Activated T-cell treated with anti-CD3 and anti-CD28 coated beads, Interleukin-2, amount 50 U/mL, for 72 hours (primary cell): ENCODE results near the gene CHERP. TPM values are rescaled to one million over a fixed set of nuclear protein-coding genes. Genes with fewer than 3 reads are reported as not detected.

ENCODE experiments used
- ATAC-seq, 2 donors: fragments of 150-1000 bp; cut with Tn5 transposase; replicated peaks in 1 of 2; 2 replicates each; pipeline ENCODE4 v1.10.0; 2021; ENCODE audit warnings: moderate library complexity in 2 of 2, mild to moderate bottlenecking in 1 of 2
- DNase-seq, 2 donors: peaks; one replicate each; pipeline ENCODE4 v3.0.0; 2021 to 2022; ENCODE audit warnings: mixed read lengths in 1 of 2
- H3K27ac Mint-ChIP-seq: one replicate; pipeline ENCODE4 v1.8.0; 2022; ENCODE audit warnings: mild to moderate bottlenecking, moderate library complexity, mixed read lengths
- H3K27me3 Mint-ChIP-seq: one replicate; pipeline ENCODE4 v1.8.0; 2022; ENCODE audit warnings: low read depth, mixed read lengths
- H3K36me3 Mint-ChIP-seq, 2 donors: one replicate each; pipeline ENCODE4 v1.8.0; 2022; ENCODE audit warnings: mixed read lengths in 2 of 2, mild to moderate bottlenecking in 1 of 2; ENCODE audit not compliant: insufficient read depth in 2 of 2
- H3K4me1 Mint-ChIP-seq: one replicate; pipeline ENCODE4 v1.8.0; 2022; ENCODE audit warnings: low read depth, mixed read lengths
- H3K4me3 Mint-ChIP-seq, 2 donors: one replicate each; pipeline ENCODE4 v1.8.0; 2022; ENCODE audit warnings: mild to moderate bottlenecking in 2 of 2, mixed read lengths in 2 of 2, moderate library complexity in 2 of 2
- H3K9me3 Mint-ChIP-seq, 2 donors: one replicate each; pipeline ENCODE4 v1.8.0; 2022; ENCODE audit warnings: mixed read lengths in 2 of 2
- total RNA-seq, 2 donors: library from RNA; stranded (reverse); gene quantifications; one replicate each; pipeline ENCODE4 v1.2.3, GENCODE V29; 2022

Gene CHERP
- total RNA-seq = 10 to 100 TPM; 54.8 to 59.6 TPM

GRCh38 chr19:16542045-16542909 lies at the start of gene CHERP:
CHERP (minus strand) TSS chr19:16542437; CDS start chr19:16542378, 59 bp downstream.
- peak; percentile 95 for DNase-seq
- H3K4me1 Mint-ChIP-seq = peaks cover 59% of the 10 kb centered on the region
- peaks cover 2 to 28% of the 10 kb centered on the region in 2 donors for H3K36me3 Mint-ChIP-seq
- H3K27me3 Mint-ChIP-seq = no peaks in the 10 kb centered on the region
- H3K27ac Mint-ChIP-seq = peak within 1 kb of the TSS; percentile 96
- peak within 1 kb of the TSS; percentile 95 to 99 for H3K4me3 Mint-ChIP-seq
- no peaks in the 10 kb centered on the region for H3K9me3 Mint-ChIP-seq
- peak; percentile 85 to 87 for ATAC-seq

DNA sequence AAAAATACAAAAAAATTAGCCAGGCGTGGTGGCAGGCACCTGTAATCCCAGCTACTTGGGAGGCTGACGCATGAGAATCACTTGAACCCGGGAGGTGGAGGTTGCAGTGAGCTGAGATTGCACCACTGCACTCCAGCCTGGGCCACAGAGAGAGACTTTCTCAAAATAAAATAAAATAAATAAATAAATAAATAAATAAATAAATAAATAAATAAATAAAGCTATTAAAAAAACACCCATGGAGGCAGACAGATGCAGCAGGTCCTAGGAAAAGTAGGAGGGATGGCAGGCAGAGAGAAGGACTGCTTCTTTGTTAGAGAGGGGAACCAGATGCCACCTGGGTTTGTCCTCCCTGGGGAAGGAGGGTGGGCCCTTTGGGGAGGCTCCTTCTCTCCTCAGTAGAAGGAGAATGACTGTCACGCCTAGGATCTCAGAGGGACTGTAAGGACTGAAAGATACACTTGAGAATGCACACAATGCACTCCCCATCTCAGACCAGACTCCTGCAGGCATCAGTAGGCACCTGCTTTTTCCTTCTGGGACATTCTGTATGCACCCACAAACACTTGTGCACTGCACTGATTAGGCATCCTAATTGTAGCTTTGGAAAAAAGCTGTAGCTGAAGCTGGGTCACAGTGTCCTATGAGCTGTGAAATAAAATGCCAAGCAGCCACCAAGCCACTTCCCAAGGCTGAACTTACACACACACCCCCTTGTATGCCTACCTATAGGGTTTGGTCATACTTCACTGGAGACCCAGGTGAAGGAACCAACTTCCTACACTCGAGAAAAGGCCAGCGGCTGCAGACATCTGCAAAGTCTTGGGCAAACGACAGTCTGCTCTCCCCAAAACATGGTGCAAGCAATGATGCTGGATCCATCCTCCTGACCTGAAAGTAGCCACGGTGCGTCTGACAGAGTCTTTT lies 48.9 kb upstream of the CHERP start:
- Mint-ChIP-seq H3K27ac (no peak overlapping the region), H3K4me1 (peaks cover 92% of the 10 kb centered on the region), H3K9me3 (no peaks in the 10 kb centered on the region)

DNA sequence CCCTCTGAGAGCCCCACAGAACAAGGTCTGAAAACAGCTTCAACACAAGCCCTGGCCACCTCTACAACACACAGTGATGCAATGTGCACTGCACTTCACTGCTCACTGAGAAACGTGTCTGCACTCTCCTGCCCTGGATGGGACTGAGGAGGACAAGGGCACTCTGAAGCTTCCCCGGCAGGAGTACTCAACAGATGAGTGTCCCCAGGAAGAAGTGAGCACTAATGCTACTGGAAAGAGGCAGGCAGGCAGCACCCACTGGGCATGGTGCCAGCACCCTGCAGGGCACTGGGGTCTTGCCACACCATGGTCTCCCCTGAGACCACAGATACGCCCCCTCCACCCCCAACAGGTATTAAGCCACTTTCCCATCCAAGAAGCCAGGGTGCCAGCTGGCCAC lies 47.7 kb upstream of the CHERP start:
- Mint-ChIP-seq H3K4me3 (peak overlapping the region in 1 of 2 donors; percentile 29), H3K9me3 (no peaks in the 10 kb centered on the region), H3K4me1 (peaks cover 92% of the 10 kb centered on the region), H3K27ac (no peak overlapping the region), H3K36me3 (peaks cover 0 to 3% of the 10 kb centered on the region in 2 donors), H3K27me3 (no peaks in the 10 kb centered on the region)
- DNase-seq (no peak), ATAC-seq (no peak)

More for the DNA sequence above, 48.9 kb upstream of the CHERP start:
- Mint-ChIP-seq H3K4me3 (no peak overlapping the region), H3K27me3 (no peaks in the 10 kb centered on the region), H3K36me3 (no peaks in the 10 kb centered on the region)
- DNase-seq (no peak), ATAC-seq (no peak)

DNA sequence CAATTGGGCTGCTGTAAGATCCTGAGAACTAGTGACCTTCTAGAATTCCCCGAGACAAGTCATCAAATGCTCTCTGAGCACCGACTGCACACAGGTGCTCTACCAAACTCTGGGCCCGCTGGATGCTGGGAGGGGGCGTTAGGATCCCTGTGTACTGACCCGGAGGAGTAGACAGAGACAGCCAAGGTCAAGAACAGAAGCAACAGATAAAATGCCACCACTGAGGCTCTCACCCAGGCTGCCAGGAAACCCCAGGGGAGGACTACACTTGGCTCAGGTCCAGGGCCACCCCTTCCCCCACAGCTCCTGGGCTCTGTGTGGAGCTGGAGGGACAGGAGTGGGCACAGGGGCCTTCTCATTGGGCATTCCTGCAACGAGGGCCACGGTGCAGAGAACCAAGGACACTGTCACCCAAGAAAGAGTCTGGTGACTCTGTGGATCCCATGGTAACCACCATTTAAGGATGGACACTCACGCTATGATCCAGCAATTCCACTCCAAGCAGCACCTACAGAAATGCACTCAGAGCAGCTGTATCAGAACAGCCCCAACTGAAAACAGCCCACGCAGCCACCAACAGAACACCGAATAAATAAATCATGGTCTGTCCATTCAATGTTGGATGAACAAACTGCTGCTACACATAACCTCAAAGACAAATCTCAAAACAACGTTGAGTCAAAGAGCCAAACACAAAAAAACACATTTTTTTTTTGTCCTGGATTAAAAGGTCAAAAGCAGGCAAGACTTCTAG lies 46.8 kb upstream of the CHERP start:
- Mint-ChIP-seq H3K27me3 (no peaks in the 10 kb centered on the region), H3K4me3 (peak overlapping the region; percentile 89 to 95), H3K4me1 (peaks cover 92% of the 10 kb centered on the region), H3K9me3 (no peaks in the 10 kb centered on the region), H3K27ac (peak overlapping the region; percentile 82), H3K36me3 (peaks cover 0 to 3% of the 10 kb centered on the region in 2 donors)
- ATAC-seq (peak in 1 of 2 donors; percentile 9), DNase-seq (peak; percentile 19 to 35)

DNA sequence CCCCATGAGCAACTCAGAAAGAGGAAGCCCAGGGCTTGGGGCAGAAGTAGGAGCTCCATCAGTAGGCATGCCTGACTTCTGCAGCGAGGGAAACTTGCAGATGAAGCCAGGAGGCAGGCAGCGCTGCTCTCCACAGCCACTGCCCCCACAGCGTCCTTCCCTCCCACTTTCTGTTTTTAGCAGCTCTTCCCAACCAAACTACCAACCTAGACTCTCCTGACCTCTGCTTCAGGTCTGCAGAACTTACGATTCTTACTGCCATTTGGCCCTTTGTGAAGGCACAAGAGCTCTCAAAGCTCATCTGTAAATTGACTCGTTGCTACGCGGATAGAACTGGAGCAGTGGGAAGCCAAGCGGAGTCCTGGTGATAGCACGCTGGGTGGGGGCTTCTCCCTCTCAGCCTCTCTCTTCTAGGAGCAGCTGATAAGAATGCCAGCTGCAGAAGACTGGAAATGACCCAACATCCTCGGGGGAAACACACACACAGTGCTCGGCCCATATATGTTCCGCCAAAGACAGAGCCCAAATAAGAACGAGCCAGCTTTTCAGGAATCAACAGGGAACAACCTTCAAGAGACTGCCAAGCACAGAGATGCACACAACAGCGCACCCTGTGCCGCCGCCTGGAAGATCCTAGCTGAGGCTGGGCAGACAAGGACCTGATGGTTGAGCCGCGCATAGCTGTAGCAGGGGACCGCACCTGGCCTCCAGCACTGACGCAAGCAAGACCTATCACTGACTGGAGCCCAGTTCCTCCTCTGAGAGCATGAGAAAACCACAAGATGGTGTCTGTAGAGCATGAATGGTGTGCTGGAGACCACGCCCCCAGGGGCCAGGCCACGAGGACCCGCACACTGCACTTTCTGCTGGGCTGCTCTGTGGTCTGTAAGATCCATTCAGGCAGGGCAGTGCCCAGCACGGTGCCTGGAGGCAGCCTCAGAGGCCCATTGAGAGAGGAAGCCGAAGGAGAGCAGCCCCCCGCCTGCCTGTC lies 45.9 kb upstream of the CHERP start:
- ATAC-seq = peak; percentile 71 to 73
- peak; percentile 80 to 81 for DNase-seq
- Mint-ChIP-seq H3K4me3 (peak overlapping the region; percentile 89 to 95), H3K27me3 (no peaks in the 10 kb centered on the region), H3K36me3 (peaks cover 0 to 3% of the 10 kb centered on the region in 2 donors), H3K4me1 (peaks cover 92% of the 10 kb centered on the region), H3K27ac (peak overlapping the region; percentile 82), H3K9me3 (no peaks in the 10 kb centered on the region)

GRCh38 chr19:16586991-16587832 lies 45.0 kb upstream of the CHERP start:
- peaks cover 91% of the 10 kb centered on the region for H3K4me1 Mint-ChIP-seq

DNA sequence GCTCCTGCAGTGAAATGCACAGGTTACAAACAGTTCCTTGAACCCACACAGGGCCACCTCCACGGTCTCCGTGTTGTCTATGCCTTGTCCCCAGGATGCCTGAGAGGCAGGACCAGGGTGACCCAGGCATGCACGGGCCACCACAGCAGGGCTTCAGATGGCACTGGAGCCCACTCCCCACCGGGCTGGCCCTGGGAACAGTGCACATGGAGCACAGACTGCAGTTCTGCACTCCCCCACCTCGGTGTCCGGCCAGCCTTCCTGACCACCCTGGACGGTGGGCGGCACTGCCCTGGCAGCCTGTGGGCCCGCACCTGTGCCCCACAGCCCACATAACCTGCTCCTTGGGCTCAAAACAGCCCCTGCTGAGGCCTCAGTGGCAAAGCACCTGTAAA lies 44.2 kb upstream of the CHERP start:
- Mint-ChIP-seq H3K4me1 (peaks cover 91% of the 10 kb centered on the region), H3K27ac (peak overlapping the region; percentile 93), H3K4me3 (peak overlapping the region; percentile 89 to 95), H3K27me3 (no peaks in the 10 kb centered on the region), H3K36me3 (peaks cover 0 to 5% of the 10 kb centered on the region in 2 donors), H3K9me3 (no peaks in the 10 kb centered on the region)
- ATAC-seq (no peak), DNase-seq (no peak)

More at GRCh38 chr19:16586991-16587832, 45.0 kb upstream of the CHERP start:
- DNase-seq (peak; percentile 68 to 69), ATAC-seq (peak; percentile 14 to 20)
- peaks cover 0 to 3% of the 10 kb centered on the region in 2 donors for H3K36me3 Mint-ChIP-seq
- H3K9me3 Mint-ChIP-seq = no peaks in the 10 kb centered on the region
- H3K4me3 Mint-ChIP-seq = peak overlapping the region; percentile 89 to 95
- H3K27ac Mint-ChIP-seq = peak overlapping the region; percentile 72
- no peaks in the 10 kb centered on the region for H3K27me3 Mint-ChIP-seq

- H3K4me3 Mint-ChIP-seq = peak overlapping the region; percentile 89 to 95
- H3K27me3 Mint-ChIP-seq = no peaks in the 10 kb centered on the region
- DNase-seq (peak; percentile 67 to 71), ATAC-seq (peak; percentile 30 to 35)
- H3K27ac Mint-ChIP-seq = peak overlapping the region; percentile 93
- peaks cover 91% of the 10 kb centered on the region for H3K4me1 Mint-ChIP-seq
- no peaks in the 10 kb centered on the region for H3K9me3 Mint-ChIP-seq
- H3K36me3 Mint-ChIP-seq = peaks cover 0 to 5% of the 10 kb centered on the region in 2 donors
Measured at GRCh38 chr19:16585808-16586476, 43.7 kb upstream of the CHERP start.

GRCh38 chr19:16585094-16585801 lies 43.0 kb upstream of the CHERP start:
- peaks cover 0 to 5% of the 10 kb centered on the region in 2 donors for H3K36me3 Mint-ChIP-seq
- no peaks in the 10 kb centered on the region for H3K9me3 Mint-ChIP-seq
- H3K27ac Mint-ChIP-seq = peak overlapping the region; percentile 93
- H3K4me3 Mint-ChIP-seq = peak overlapping the region; percentile 89 to 95
- no peaks in the 10 kb centered on the region for H3K27me3 Mint-ChIP-seq
- ATAC-seq (no peak), DNase-seq (peak in 1 of 2 donors; percentile 20)
- H3K4me1 Mint-ChIP-seq = peaks cover 90% of the 10 kb centered on the region
